CD4-positive, alpha-beta T cell (primary cell): ENCODE data around the gene FARP1. TPM values are rescaled to one million over a fixed set of nuclear protein-coding genes. Genes with fewer than 3 reads are reported as not detected.

ENCODE experiments used
- ATAC-seq: fragments of 200-7000 bp; cut with Tn5 transposase; one replicate; pipeline ENCODE4 v1.10.0; 2022; ENCODE audit warnings: mild to moderate bottlenecking; ENCODE audit not compliant: poor library complexity
- CTCF ChIA-PET: fragments of 350-600 bp; sonication (Branson Sonifier 250); formaldehyde crosslinking; loops from one replicate; lab custom pipeline; 2021; ENCODE audit warnings: antibody characterized with exemption, inconsistent platforms; lab: Charles Lee
- POLR2A ChIA-PET: fragments of 350-600 bp; sonication (Branson Sonifier 250); formaldehyde crosslinking; loops from one replicate; lab custom pipeline; 2021; ENCODE audit warnings: antibody characterized with exemption, inconsistent platforms; lab: Charles Lee
- DNase-seq, 14 experiments: peaks; one replicate each; pipeline ENCODE4 v3.0.0-alpha.2; 2013 to 2020; ENCODE audit warnings: mixed read lengths in 2 of 14
- H3K27ac ChIP-seq, 2 donors: one replicate each; pipeline versions ENCODE4 v1.5.1 to v1.7.0; 2013; ENCODE audit warnings: low read length in 2 of 2, low read depth in 1 of 2, mild to moderate bottlenecking in 1 of 2
- H3K27me3 ChIP-seq, 2 experiments: 1 replicate in 1 of 2; 2 replicates in 1 of 2; pipeline versions ENCODE4 v1.6.1 to v1.7.0; 2013; ENCODE audit warnings: low read length in 2 of 2, control low read depth in 1 of 2, mild to moderate bottlenecking in 1 of 2, moderate library complexity in 1 of 2; ENCODE audit not compliant: insufficient read depth in 2 of 2, control insufficient read depth in 1 of 2
- H3K36me3 ChIP-seq: one replicate; pipeline ENCODE4 v1.6.1; 2013; ENCODE audit warnings: low read length, control low read depth; ENCODE audit not compliant: insufficient read depth
- H3K4me1 ChIP-seq: one replicate; pipeline ENCODE4 v1.6.1; 2013; ENCODE audit warnings: low read length, control low read depth; ENCODE audit not compliant: insufficient read depth
- H3K4me3 ChIP-seq: one replicate; pipeline ENCODE4 v1.5.1; 2013; ENCODE audit warnings: mild to moderate bottlenecking, low read length, moderate library complexity
- H3K9me3 ChIP-seq, 2 experiments: 1 replicate in 1 of 2; 2 replicates in 1 of 2; pipeline versions ENCODE4 v1.6.1 to v1.7.0; 2013; ENCODE audit warnings: low read length in 2 of 2, mild to moderate bottlenecking in 2 of 2, control low read depth in 1 of 2, moderate library complexity in 1 of 2; ENCODE audit not compliant: control insufficient read depth in 1 of 2, insufficient read depth in 1 of 2
- H3K27ac Mint-ChIP-seq: one replicate; pipeline ENCODE4 v1.8.0; 2020; ENCODE audit warnings: mixed read lengths
- H3K27me3 Mint-ChIP-seq: one replicate; pipeline ENCODE4 v1.8.0; 2021; ENCODE audit warnings: mixed read lengths
- H3K36me3 Mint-ChIP-seq: one replicate; pipeline ENCODE4 v1.8.0; 2021; ENCODE audit warnings: low read depth, mixed read lengths
- H3K4me1 Mint-ChIP-seq: one replicate; pipeline ENCODE4 v1.8.0; 2021; ENCODE audit warnings: low read depth, mixed read lengths
- H3K4me3 Mint-ChIP-seq: one replicate; pipeline ENCODE4 v1.8.0; 2020; ENCODE audit warnings: mild to moderate bottlenecking, mixed read lengths
- H3K9me3 Mint-ChIP-seq: one replicate; pipeline ENCODE4 v1.8.0; 2020; ENCODE audit warnings: mixed read lengths
- CTCF ChIP-seq: fragments of 200-600 bp; IDR thresholded peaks from one replicate; pipeline ENCODE4 v1.8.0; 2022; ENCODE audit warnings: antibody characterized with exemption, mild to moderate bottlenecking
- intact Hi-C, 2 experiments: fragments of 100-400 bp; cut with DNase I in 1 of 2; cut with micrococcal nuclease in 1 of 2; formaldehyde crosslinking; loops; one replicate each; pipeline versions ENCODE4 v1.15.1 to v1.9.0; 2023 to 2025; cut with DNase I, micrococcal nuclease
- total RNA-seq, 174 experiments: library from RNA in 2 of 174; stranded (reverse) in 2 of 174; gene quantifications; one replicate each; pipeline ENCODE4 v1.2.3 and lab custom pipeline; 2021 to 2026

Gene FARP1
- total RNA-seq, 2 experiments from 2014 or later, result 0.30 TPM; not detected in 1

DNA sequence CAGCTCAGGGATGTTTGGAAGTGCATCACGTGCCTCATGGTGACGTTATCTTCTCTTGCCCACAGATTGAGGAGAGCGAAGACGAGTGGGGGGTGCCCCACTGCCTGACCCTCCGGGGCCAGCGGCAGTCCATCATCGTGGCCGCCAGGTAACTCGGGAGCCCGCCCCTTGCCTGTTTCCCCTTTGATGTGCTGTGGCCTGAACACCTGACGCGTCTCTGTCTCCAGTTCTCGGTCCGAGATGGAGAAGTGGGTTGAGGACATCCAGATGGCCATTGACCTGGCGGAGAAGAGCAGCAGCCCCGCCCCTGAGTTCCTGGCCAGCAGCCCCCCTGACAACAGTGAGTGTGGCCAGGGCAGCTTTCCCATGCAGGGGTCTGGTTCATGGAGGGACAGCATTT, 297.0 kb downstream of the FARP1 start:
- Mint-ChIP-seq H3K27ac (no peak overlapping the region), H3K4me3 (no peak overlapping the region), H3K36me3 (no peaks in the 10 kb centered on the region), H3K27me3 (no peaks in the 10 kb centered on the region), H3K9me3 (no peaks in the 10 kb centered on the region), H3K4me1 (peaks cover 9% of the 10 kb centered on the region)
- no peak for TF ChIP-seq CTCF
- ATAC-seq (no peak), DNase-seq (no peak)
- ChIA-PET POLR2A (no interaction called here), CTCF (no interaction called here)
- H3K4me3 ChIP-seq, result no peak overlapping the region
- no peaks in the 10 kb centered on the region for H3K36me3 ChIP-seq
- H3K27me3 ChIP-seq, result no peaks in the 10 kb centered on the region
- H3K4me1 ChIP-seq, result peaks cover 4% of the 10 kb centered on the region
- H3K27ac ChIP-seq, result no peak overlapping the region
- intact Hi-C loops, result loop anchor here in 1 of 2 experiments (10.0 kb wide), 1 partner anchor 405 kb away; no protein-coding TSS in a partner anchor
- H3K9me3 ChIP-seq, result no peaks in the 10 kb centered on the region

DNA sequence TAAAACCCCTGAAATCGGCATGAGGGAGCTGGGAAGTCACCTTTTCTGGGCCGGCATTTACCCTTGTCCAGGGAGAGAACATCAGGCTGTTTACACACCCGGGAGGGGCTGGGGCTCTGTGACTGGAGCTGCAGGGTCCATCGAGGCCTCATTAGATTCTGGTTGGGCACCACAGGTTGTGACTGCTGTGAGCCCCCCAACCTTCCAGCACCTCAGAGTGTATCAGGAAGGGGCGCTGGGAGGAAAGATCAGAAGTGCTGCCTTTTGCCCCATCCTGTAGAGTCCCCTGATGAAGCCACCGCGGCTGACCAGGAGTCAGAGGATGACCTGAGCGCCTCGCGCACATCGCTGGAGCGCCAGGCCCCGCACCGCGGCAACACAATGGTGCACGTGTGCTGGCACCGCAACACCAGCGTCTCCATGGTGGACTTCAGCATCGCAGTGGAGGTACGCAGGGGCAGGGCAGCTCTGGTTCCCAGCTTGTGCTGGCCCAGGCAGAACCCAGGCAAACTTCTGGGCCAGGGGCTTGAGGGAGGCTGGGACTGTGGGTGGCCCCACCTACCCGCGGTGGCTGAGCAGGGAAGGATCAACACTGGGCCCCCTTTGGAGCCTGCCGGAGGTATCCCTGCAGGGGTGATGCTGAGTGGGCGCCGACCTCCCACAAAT, 297.6 kb downstream of the FARP1 start:
- CTCF ChIA-PET, result no interaction called here
- Histone ChIP-seq H3K36me3 (no peaks in the 10 kb centered on the region), H3K27me3 (no peaks in the 10 kb centered on the region), H3K27ac (no peak overlapping the region), H3K9me3 (no peaks in the 10 kb centered on the region), H3K4me1 (peaks cover 10% of the 10 kb centered on the region), H3K4me3 (no peak overlapping the region)
- H3K9me3 Mint-ChIP-seq, result no peaks in the 10 kb centered on the region
- POLR2A ChIA-PET, result interaction anchor here (0.6 kb wide), 1 partner anchor 217 kb away, joined by 3 read pairs; no protein-coding TSS in a partner anchor
- DNase-seq (no peak), ATAC-seq (no peak)
- no peak overlapping the region for H3K4me3 Mint-ChIP-seq
- peaks cover 15% of the 10 kb centered on the region for H3K4me1 Mint-ChIP-seq
- H3K36me3 Mint-ChIP-seq, result no peaks in the 10 kb centered on the region
- TF ChIP-seq CTCF, result no peak
- H3K27ac Mint-ChIP-seq, result no peak overlapping the region
- intact Hi-C loops, result loop anchor here in 1 of 2 experiments (10.0 kb wide), 1 partner anchor 404 kb away; no protein-coding TSS in a partner anchor
- H3K27me3 Mint-ChIP-seq, result no peaks in the 10 kb centered on the region

DNA sequence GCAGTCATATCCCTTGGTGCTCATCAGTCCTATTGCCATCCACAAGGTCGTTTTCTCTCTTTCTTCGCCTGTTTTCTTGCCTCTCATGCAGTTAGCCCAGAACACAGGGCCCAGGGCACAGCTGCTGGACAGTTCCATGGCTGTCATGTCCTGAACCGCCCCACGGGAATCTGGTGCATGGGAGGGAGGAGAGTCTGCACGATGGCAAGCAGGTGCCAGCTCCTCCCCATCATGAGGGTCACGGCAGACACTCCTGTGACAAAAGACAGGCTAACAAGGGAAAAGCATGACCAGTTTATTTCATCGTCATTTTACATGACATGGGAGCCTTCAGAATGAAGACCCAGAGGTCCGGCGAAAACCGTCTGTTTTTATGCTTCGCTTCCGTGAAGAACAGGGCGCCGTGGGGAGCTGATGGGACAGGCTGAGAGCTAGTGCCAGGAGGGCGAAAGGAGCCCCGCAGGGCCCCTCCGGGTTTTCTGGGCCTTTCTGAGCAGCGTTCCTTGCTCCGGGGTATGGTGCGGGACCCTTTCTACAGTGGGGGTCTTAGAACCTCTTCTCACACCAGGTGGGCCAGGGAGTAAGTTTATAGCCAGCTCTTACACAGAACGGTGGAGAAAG, 298.3 kb downstream of the FARP1 start:
- Mint-ChIP-seq H3K4me1 (peaks cover 16% of the 10 kb centered on the region), H3K27me3 (no peaks in the 10 kb centered on the region), H3K9me3 (no peaks in the 10 kb centered on the region), H3K27ac (no peak overlapping the region), H3K36me3 (no peaks in the 10 kb centered on the region), H3K4me3 (no peak overlapping the region)
- intact Hi-C loops, result loop anchor here in 1 of 2 experiments (10.0 kb wide), 1 partner anchor 404 kb away; no protein-coding TSS in a partner anchor
- ChIA-PET CTCF (interaction anchor here (2.4 kb wide), 1 partner anchor 213 kb away, joined by 7 read pairs; no protein-coding TSS in a partner anchor), POLR2A (interaction anchor here (0.6 kb wide), 1 partner anchor 216 kb away, joined by 3 read pairs; no protein-coding TSS in a partner anchor)
- H3K4me3 ChIP-seq, result no peak overlapping the region
- ATAC-seq (no peak), DNase-seq (no peak)
- no peak for TF ChIP-seq CTCF
- H3K27me3 ChIP-seq, result no peaks in the 10 kb centered on the region
- no peaks in the 10 kb centered on the region for H3K36me3 ChIP-seq
- H3K9me3 ChIP-seq, result no peaks in the 10 kb centered on the region
- H3K4me1 ChIP-seq, result peaks cover 13% of the 10 kb centered on the region
- no peak overlapping the region for H3K27ac ChIP-seq
